GM06990 (cell line): ENCODE data around the gene TEAD1.

Source experiments
- DNase-seq: peaks from one replicate; pipeline ENCODE4 v3.0.0-alpha.2; 2011; ENCODE audit not compliant: insufficient read length; ENCODE audit errors: extremely low read depth
- H3K27me3 ChIP-seq: replicated peaks from 2 replicates; pipeline ENCODE4 v1.6.0; 2011; ENCODE audit warnings: low read length; ENCODE audit not compliant: control insufficient read depth, insufficient read depth
- H3K36me3 ChIP-seq: 2 replicates; pipeline ENCODE4 v1.5.1; 2011; ENCODE audit warnings: low read length; ENCODE audit not compliant: control insufficient read depth, insufficient read depth
- H3K4me3 ChIP-seq: replicated peaks from 2 replicates; pipeline ENCODE4 v1.5.1; 2011; ENCODE audit warnings: low read depth, mild to moderate bottlenecking, control low read depth, low read length
- CTCF ChIP-seq: IDR thresholded peaks from 2 replicates; pipeline ENCODE4 v1.5.1; 2011; ENCODE audit warnings: low read length, control low read depth, mild to moderate bottlenecking, inconsistent platforms; ENCODE audit not compliant: insufficient read depth, poor library complexity, severe bottlenecking

Gene TEAD1

GRCh38 chr11:12925520-12925919 is 251.3 kb downstream of the TEAD1 start:
- no peak for DNase-seq
- H3K27me3 ChIP-seq: no peaks in the 10 kb centered on the region
- no peak overlapping the region for H3K4me3 ChIP-seq
- no peak for TF ChIP-seq CTCF
- no peaks in the 10 kb centered on the region for H3K36me3 ChIP-seq

DNA sequence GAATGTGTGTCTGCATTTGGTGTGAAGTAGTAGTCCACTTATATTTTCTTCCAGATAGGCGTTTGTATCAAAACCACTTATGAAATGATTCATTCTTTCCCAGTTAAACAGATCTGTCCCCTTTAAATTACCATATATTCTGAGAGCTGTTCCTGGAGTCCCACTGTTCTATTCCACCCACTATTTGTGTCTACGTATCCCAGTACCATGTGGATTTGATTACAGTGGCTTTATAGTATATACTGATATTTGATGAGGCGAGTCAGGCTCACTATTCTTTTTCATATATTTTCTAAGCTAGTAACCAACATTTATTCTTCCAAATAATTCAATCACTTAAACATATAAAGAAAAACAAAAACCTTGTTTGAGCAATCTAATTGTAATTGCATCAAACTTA is 253.0 kb downstream of the TEAD1 start:
- H3K27me3 ChIP-seq: no peaks in the 10 kb centered on the region
- no peak for DNase-seq
- no peak overlapping the region for H3K4me3 ChIP-seq
- H3K36me3 ChIP-seq: no peaks in the 10 kb centered on the region
- no peak for TF ChIP-seq CTCF

DNA sequence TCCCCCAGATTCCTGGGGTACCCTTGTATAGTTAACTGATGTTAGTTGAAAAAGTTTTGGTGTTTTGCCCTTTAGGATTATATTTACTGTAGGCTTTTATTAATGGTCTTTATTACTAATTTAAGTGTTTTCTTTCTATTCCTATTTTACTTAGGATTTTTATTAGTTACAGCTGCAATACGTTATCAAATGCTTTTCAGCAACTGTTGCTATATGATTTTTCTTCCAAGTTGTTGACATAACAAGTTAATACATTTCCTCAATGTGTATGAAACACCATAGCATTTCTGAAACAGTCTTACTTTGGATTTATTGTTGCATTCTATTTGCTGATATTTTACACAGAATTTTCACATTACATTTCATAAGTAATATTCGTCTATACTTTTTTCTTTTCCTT is 253.7 kb downstream of the TEAD1 start:
- no peaks in the 10 kb centered on the region for H3K27me3 ChIP-seq
- no peak for TF ChIP-seq CTCF
- DNase-seq: no peak
- no peaks in the 10 kb centered on the region for H3K36me3 ChIP-seq
- no peak overlapping the region for H3K4me3 ChIP-seq

GRCh38 chr11:12930850-12931249 is 256.6 kb downstream of the TEAD1 start:
- H3K4me3 ChIP-seq: no peak overlapping the region
- H3K27me3 ChIP-seq: no peaks in the 10 kb centered on the region
- H3K36me3 ChIP-seq: no peaks in the 10 kb centered on the region
- DNase-seq: no peak
- TF ChIP-seq CTCF: no peak

GRCh38 chr11:12932485-12932884 is 258.3 kb downstream of the TEAD1 start:
- no peak for DNase-seq
- Histone ChIP-seq H3K4me3 (no peak overlapping the region), H3K36me3 (no peaks in the 10 kb centered on the region), H3K27me3 (no peaks in the 10 kb centered on the region)
- TF ChIP-seq CTCF: no peak

- no peak for TF ChIP-seq CTCF
- Histone ChIP-seq H3K36me3 (no peaks in the 10 kb centered on the region), H3K27me3 (0 out of 2 replicates have a peak, but pooled peaks cover 1% of the 10 kb centered on the region), H3K4me3 (no peak overlapping the region)
- no peak for DNase-seq
Measured at GRCh38 chr11:12936200-12936599, 262.0 kb downstream of the TEAD1 start.
